Measurements from ENCODE around the gene NTM.
"Not testable (repeated sequence)": the region's sequence is repeated elsewhere in the genome, so short reads cannot be mapped to it uniquely, and the experiment has no call there.

Gene NTM

DNA sequence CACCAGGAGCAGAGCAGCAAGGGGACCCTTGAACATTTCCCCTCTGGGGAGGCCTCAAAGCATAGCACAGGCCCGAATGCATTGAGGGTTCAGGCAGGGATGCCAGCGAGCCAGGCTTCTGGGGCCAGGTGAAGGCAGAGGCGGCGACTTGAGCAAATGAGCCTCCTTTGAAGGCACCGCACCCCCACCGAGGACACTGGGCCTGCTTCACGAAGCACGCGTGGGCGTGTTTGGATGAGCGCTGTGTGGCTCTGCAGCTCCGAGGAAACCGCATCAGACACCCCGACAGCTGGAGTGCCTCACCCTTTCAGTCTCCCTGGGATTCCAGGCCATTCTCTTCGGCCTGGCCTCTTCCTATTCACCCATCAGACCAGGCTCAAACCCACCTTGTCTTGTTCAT is 301.8 kb downstream of the NTM start:
- no peak for DNase-seq

DNA sequence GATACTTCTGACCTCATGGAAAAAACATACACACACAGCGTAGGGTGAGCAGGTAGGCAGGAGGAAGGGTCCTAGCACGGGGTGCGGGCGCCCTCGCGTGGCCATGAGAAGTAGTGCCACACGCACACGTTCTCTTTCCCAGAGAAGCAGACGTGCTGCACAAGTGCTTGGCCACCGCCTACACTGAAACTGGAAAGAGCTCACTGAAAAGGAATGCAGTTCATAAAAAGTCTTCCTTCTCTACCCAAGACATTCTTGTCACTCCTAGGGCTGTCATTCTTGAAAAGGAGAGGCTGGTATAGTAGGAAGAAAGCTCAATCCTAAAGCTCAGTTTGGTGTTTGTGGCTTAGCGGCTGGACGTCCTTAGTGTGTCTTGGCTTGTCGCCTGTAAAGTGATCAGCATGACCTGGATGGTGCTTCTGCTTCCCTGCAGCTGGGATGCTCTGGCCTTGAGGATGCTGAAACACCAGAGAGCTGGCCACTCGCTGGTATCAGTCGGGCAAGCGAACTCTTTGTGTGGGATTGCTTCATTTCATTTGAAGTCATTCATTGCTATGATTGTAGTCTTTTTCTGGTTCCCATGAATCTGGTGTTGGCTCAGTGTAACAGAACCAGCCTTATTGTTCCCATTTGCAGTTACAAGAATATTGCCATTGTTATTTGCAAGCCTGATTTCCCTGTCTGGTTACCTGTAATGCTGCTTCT is 303.8 kb downstream of the NTM start:
- peak; percentile 48 to 59 for DNase-seq

DNA sequence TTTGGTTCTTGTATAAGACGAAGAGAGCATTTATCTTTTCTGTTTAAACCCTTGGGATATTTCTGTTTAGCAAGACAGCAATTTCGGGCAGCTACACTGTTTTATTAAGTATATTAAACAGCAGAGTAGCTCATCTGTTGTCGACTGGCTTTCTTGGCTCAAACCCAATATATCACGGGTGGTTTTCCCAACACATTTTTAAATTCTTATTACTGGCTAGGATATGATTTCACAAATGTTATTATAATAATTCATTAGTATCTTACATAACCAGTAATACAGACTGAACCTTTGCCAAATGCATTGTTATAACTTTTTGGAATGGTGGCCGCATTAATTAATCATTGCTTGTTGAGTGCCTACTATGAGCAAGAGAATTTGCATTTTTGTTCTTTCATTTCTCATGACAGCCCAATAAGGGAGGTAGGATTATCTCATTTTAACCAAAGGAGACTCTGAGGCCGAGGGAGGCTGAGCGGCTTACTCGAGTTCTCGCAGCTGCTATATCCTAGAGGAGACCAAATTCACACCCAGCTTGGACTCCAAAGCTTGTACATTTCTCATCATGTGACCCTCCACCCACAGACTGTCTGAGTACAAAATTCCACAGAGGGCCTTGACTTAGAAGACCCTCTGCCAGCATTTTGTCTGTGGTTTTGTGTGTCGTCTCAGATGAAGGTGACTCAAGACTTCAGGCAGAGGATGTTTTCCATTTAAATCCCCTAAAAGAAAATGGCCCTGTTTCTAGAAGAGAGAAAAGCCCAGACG is 304.9 kb downstream of the NTM start:
- DNase-seq: no peak

DNA sequence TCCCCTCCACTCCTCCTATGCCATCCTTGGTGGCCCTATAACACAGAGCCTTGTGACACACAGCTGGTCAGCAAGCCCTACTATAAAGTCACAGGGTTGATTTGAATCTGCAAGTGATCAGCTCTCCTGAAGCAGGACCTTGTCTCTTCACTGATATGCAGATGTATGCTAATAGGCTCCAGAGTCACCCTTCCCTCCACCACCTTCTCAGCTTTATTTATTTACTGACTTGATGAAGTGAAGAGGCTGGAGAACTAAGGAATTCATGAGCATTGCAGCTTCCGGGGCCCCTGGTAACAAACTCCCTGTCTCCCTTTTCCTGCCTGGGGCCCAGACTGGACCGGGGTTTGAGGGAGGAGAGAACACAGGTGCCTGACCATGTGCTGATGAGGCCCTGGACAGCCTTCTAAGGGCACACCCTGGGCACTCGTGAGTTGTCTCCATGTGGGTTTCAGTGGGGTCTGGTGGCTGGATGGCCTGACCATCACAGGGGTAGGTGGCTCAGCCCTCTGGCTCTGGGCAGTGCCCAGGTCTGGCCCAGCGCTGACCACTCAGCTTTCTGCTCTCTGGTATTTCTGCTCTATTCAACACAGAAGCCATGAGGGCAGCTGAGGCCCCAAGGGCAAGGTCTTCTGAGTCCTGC is 307.5 kb downstream of the NTM start:
- DNase-seq: no peak

DNA sequence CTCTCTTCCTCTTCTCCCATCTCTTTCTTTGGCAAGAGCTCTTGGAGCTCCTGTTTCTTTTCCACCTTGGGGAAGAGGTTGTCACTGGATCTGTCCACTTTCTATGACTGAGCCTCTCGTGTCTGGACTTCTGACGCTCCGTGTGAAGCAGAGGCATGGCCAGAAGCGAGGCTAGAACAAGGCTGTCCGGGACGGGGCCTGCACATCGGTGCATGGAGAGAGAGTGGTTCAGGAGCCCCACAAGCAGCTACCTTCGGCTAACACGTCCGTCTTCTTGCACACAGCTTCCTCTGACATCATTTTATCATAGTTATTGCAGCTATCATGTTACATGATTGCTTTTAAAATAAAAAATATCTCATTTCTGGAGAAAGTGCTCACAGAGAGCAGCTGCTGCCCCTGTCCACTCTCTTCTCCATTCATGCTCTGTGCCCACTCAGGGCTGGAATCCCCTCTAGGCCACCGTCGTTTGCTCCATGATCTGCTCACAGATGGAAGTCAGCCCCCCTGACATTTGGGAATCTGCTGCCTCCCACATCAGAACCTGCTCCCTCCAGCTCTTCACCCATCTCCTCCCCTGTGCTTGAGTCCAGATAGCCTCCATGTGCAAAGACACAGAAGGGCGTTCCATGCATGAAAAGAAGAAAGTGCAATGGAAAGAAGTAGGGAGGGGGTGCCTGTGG is 308.4 kb downstream of the NTM start:
- DNase-seq: no peak

DNA sequence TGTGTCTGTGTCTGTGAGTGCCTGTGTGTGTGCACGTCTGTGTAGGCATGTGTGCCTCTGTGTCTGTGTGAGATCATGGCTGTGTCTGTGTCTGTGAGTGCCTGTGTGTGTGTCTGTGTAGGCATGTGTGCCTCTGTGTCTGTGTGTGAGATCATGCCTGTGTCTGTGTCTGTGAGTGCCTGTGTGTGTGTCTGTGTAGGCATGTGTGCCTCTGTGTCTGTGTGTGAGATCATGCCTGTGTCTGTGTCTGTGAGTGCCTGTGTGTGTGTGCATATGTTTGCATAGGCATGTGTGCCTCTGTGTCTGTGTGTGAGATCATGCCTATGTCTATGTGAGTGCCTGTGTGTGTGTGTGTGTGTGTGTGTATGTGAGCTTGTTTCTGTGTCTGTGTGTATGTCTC is 310.0 kb downstream of the NTM start:
- DNase-seq: not testable (repeated sequence)

DNA sequence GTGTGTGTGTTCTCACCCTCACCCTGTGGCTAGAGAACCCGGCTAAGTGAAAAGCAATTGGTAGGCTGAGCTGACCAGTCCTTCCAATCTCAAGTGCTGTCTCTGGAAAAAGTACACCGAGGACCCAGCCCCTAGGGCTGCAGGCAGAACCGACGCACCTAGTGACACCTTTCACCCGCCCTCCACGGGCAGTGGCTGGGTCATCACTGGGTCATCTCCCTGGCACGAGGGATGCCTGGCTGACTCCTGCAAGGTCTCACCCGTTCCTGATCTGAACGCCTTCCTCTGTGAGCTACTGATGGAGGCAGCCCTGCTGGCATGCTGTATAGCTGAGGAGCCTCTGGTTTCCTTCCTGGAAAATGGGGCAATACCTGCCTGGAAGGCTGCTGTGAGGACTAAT is 311.5 kb downstream of the NTM start:
- no peak for DNase-seq

DNA sequence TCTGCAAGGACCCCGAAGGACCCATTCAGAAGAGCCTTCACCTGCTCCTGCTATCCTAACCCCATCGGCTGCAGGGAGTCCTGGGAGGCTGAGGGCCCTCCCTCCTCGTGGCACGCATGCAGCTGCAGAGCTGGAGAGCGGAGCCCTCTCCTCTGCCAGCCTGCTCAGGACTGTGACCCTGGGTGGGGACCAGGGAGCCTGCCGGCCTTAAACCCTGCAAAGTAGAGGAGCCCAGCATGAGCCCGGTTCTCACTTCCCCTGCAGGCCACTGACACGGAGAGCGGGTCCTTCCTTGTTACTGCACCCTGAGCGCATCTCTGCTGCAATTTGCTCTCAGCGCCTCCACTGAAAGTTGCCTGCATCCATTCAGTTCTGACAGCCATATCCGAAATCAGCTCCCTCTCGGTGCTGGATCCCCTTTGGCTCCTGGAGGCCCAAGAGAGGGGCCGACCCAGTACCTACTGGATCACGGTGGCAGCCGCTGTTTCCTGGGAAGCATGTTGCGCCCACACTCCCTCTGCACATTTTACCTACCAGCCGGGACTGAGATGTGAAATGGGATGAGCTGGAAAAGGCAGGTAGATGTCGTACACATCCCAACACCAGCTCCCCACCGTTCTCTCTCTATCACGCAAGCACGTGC is 312.1 kb downstream of the NTM start:
- DNase-seq: no peak

DNA sequence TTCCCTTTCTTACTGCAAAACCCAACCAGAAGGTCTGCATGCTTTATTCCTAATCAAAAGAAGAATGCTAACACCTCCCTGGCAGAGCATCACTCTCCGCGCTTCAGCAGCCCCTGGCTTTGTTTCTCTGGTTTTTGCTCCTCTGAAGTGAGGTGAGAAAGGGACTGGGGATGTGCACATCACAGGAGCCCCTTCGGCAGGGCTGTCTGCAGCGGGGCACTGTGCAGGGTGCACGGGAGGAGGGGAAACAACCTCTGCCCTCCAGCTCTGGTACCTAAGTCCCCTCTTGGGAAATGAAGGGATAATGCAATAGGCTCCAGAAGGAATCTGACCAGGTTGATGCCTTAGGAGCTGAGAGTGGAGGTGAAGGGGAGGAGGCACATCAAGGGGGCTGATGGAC is 312.7 kb downstream of the NTM start:
- DNase-seq: no peak

DNA sequence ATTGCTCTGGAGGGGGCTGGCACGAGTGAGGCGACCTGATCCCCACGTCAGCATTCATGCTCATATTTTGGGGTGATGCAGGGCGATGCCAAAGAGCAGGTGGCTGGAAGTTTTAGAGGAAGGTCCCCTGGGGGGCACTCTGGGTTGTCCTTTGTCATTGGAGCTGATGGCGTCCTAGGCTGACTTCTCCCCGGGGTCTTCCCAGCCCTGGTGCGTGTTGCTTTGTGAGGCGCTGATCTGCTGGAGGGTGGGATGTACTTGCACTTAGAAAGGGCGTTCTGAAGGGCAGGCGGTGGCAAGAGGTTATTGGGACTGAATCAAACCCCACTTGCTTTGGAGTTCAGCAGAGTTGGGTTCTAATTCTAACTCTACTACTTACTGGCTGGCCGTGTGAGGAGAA is 313.3 kb downstream of the NTM start:
- DNase-seq: no peak

DNA sequence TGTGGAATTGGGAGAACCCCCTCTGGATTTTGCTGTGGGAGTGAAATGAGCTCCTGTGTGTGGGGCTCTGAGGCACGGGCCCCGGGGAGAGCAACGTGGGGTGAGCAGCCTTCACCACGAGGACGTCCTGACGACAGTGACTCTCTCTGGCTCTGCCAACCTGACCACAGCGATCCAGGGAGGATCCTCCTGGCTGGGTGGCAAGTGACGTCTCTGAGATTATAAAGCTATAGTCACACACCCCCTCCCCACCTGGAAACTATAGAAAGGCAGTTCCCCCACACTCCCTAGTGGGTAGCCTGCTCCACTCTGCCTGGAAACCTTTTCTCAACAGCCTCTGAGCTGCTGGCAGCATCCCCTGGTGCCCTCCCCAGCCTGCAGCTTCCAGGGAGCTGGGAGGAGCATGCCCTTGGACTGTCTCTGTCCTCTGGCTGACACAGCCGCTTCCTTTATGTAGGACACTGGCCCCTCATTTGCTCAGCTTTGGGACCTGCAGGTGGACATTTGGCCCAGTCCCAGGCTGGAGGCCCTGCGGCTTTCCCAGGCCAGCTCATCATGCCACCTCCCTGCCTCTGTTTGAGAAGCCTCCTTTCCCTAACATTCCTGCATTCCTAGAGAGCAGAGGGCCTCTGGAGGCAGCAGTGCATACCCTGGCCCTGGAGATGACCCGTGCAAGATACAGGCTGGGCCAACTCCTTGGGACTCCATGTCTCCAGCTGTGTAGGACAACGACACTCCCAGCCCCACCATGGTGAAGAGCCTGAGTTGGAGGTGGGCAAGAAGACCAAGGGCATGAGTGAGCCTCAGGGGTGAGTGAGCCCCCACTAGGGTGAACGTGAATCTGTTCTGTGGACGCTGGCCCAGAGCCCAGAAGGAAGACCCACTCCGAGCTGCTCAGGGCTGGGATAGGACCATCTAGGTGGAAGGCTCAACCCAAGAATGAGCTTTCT is 314.0 kb downstream of the NTM start:
- no peak for DNase-seq

DNA sequence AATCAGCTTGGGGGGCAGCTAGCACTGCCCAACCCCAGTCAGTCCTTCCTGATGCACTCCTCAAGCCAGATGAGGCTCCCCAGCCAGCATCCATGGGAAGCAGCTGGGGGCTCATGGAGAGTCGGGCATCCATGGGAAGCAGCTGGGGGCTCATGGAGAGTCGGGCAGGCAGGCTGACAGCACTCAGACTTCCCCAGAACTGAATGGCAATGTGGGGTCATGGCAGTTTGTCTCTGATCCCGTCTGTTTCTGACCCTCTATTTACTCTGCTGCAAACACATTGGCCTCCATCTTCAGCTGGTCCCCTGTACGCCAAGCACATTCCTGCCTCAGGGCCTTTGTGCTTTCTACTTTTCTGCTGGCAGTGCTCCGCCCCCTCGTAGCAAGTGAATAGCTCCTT is 314.8 kb downstream of the NTM start:
- no peak for DNase-seq

DNA sequence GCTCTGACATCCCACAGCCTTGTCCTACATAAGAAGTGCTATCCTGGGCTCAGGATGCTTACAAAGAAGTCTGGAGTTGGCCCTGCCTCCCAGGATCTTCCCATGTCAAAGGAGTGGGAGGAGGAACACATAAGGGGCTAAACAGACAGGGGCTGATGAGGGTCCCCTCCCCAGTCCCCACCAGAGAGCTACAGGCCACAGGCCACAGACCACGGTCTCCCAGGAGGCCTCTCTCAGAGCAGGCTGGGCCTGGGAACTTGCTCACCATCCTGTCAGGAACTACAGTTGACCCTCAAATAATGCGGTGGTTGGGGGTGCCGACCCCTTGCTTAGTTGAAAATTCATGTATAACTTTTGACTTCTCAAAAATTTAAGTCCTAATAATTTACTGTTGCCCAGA is 315.5 kb downstream of the NTM start:
- no peak for DNase-seq

DNA sequence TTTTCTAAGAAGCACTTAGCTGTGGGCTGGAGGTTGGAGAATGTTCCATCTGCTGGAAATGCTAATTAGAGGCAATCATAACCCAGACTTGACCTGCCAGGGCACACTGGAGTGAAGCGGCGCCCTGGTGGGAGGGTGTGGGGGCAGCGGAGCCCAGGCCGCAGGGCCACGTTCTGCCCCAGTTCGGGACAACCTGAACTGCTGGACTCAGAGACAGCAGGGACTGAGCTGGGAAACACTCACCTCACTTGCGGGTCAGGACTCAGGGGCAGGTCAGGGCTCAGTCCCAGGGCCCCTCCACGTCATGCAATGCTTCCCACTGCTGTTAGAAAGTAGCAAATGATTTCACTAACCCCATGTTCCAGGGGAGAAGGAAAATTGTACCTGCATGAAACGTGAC is 316.4 kb downstream of the NTM start:
- no peak for DNase-seq

DNA sequence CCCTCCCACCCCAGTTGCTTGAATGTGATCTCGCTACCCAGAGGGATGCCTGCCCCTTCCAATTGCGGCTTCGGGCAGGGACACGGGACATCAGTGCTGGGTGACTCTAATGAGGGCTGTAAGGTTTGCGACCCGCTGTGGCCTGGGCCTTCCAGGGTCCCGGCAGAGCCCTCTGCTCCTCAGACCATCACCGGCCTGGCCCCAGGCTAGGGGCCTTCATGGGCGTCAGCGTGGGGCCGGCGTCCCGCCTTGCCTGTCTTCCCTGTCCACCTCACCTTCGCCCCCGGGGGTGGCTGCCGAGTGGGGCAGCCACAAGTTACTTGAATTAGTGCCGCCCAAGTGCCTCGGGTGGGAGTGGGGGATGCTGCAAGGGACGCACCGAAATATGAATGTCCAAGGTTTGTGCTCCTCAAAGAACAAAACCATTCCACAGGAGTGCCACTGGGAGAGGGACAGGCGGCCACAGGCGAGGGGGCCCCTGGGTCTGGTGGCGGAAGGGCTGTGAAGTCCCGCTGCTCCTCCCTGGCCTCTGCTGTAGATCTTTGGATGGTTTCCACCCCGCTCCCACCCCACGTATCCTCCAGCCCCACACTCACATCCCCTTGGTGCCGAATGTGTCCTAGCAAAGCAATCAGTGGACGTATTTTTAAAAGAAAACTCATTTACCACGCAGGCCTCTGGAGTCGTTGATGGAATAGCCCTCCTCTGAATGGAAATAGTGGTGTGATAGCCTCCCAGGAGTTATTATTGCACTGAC is 317.1 kb downstream of the NTM start:
- no peak for DNase-seq

DNA sequence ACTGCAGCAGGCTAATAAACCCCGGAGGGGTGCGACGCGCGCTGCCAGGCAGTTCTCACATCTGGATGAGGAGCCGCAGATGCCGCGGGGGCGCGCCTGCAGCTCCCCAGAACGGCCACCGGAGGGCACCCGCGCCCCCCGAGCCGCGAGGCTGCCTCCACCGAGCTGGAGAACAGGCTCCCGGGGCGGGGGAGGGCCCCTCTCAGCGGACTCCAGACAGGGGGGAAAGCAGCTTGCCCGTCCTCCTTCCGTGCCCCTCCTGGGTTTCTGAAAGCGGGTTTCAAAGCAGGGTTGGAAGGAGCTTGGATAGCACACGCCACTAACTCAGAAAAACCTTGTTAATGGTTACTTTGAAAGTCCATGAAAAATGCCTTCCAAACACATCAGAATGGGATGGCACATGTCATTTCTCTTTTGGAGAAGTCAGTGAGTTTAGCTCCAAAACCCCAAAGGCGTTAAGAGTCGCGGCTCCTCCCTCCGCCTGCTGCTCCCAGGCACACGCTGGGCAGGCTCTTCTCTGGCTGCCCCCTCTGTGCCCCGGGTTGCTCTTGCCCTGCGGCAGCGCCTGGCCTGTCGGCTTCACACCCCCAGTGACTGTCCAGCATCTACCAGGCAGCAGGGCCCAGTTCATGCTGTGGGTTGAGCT is 317.8 kb downstream of the NTM start:
- DNase-seq: peak; percentile 25 to 50

DNA sequence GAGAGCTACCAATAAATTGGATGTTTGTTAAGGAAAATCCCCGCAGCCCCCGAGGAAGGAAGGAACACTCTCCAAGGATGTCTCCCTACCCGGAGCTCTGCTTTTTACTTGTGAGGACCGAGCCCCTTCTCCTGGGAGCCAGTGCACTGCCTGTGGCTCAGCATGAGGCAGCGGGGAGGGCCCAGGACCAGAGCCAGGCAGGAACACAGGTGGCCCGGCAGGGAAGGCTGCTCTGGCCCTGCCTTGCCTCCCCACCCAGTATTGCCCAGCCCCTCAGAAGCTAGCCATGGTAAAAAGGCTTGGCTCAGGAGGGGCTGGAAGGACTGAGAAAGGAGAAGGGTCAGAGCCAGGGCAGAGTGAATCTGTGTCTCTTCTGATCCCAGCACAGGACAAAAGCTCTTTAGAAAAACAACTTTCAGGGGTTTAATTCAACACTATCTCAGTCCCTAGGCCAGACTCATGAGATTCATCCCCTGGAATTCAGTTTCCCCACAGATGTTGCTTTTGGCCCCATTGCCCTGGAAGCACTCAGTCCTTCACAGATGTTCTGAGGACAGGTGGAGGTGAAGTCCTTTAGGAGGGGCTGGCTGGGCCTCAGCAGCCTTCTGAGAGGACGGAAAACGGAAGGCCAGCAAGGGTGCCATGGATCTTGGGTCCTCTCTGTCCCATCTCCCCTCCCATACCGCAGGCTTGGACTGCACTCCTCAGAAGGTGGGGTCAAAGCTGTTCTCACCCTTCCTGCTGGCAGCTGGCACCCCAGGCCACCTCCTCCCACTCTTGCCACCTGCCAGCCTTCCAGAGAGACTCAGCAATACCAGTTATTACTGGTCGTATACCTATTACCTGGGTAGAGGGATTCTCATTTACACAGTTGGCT is 318.9 kb downstream of the NTM start:
- no peak for DNase-seq

DNA sequence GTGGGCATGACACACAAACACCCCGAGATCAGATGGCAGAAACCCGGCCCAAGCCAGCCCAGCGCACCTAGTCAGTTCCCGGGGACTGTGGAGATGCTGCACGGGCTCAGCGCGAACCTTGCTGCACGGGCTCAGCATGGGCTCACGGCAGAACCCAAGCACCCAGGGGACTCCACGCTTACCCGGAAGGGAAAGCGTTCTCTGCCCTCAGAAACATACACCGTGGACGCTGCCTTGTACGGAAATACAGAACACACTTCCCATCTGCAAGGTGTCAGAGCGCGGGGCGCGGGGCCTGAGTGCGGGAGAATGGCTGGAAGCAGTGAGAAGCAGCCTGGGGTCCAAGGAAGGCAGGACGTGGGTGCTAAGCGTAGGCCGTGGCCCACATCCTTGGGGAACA is 319.9 kb downstream of the NTM start:
- DNase-seq: no peak

DNA sequence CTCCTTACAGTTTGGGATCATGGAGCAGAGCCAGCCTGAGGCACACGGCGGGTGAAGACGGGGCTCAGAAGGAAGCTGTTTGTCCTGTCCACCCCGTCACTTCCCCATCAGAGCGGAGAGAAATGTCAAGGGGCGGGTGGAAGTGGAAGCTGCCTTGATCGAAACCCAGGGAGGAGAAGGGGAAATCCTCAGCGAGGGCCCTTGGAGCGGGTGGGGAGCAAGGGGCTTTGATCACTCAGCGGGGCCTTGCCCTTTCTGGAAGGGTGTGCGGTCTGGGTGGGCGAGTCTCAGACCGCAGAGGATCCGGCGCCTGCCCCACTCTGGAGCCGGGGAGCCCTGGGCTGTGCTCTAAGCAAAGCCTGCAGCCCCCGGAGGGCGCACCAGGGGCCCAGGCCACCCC is 320.4 kb downstream of the NTM start:
- no peak for DNase-seq
